Measurements from ENCODE around the gene FIBIN. TPM values are rescaled to one million over a fixed set of nuclear protein-coding genes. Genes with fewer than 3 reads are reported as not detected.

The FIBIN gene
- total RNA-seq, 1 donor from 2014 or later = 27.3 TPM

- Histone ChIP-seq H3K4me1 (no peaks in the 10 kb centered on the region), H3K9me3 (no peaks in the 10 kb centered on the region), H3K27ac (no peak overlapping the region), H3K4me3 (no peak overlapping the region), H3K36me3 (no peaks in the 10 kb centered on the region), H3K27me3 (no peaks in the 10 kb centered on the region)
- ATAC-seq = no peak
- no peak for TF ChIP-seq CTCF (IDR thresholded peaks at IDR 0.05)
- intact Hi-C loops (cut with DNase I) = no loop called here
- DNase-seq = no peak
Observed at GRCh38 chr11:27020751-27021150, 26.8 kb downstream of the FIBIN start.

- Histone ChIP-seq H3K27me3 (no peaks in the 10 kb centered on the region), H3K4me1 (no peaks in the 10 kb centered on the region), H3K4me3 (no peak overlapping the region), H3K9me3 (no peaks in the 10 kb centered on the region), H3K36me3 (no peaks in the 10 kb centered on the region), H3K27ac (no peak overlapping the region)
- intact Hi-C loops (cut with DNase I) = no loop called here
- ATAC-seq (no peak), DNase-seq (no peak)
- TF ChIP-seq CTCF (IDR thresholded peaks at IDR 0.05) = no peak
Observed at GRCh38 chr11:27022659-27023251, 28.8 kb downstream of the FIBIN start.

GRCh38 chr11:27024865-27025264 lies 31.0 kb downstream of the FIBIN start:
- DNase-seq (no peak), ATAC-seq (no peak)
- Histone ChIP-seq H3K4me1 (no peaks in the 10 kb centered on the region), H3K9me3 (no peaks in the 10 kb centered on the region), H3K4me3 (no peak overlapping the region), H3K27ac (no peak overlapping the region), H3K27me3 (no peaks in the 10 kb centered on the region), H3K36me3 (no peaks in the 10 kb centered on the region)
- TF ChIP-seq CTCF (IDR thresholded peaks at IDR 0.05) = no peak
- intact Hi-C loops (cut with DNase I) = no loop called here

GRCh38 chr11:27025312-27025955 lies 31.5 kb downstream of the FIBIN start:
- H3K36me3 ChIP-seq = no peaks in the 10 kb centered on the region
- H3K4me1 ChIP-seq = no peaks in the 10 kb centered on the region
- ATAC-seq (no peak), DNase-seq (no peak)
- no peaks in the 10 kb centered on the region for H3K27me3 ChIP-seq
- no peak for TF ChIP-seq CTCF (IDR thresholded peaks at IDR 0.05)
- H3K27ac ChIP-seq = no peak overlapping the region
- H3K9me3 ChIP-seq = no peaks in the 10 kb centered on the region
- intact Hi-C loops (cut with DNase I) = no loop called here
- H3K4me3 ChIP-seq = no peak overlapping the region

- DNase-seq = no peak
- no peak for TF ChIP-seq CTCF (IDR thresholded peaks at IDR 0.05)
- H3K9me3 ChIP-seq = no peaks in the 10 kb centered on the region
- ATAC-seq = no peak
- H3K27me3 ChIP-seq = no peaks in the 10 kb centered on the region
- H3K4me3 ChIP-seq = no peak overlapping the region
- no peaks in the 10 kb centered on the region for H3K36me3 ChIP-seq
- intact Hi-C loops (cut with DNase I) = no loop called here
- H3K4me1 ChIP-seq = no peaks in the 10 kb centered on the region
- H3K27ac ChIP-seq = no peak overlapping the region
Observed at GRCh38 chr11:27025957-27026733, 32.2 kb downstream of the FIBIN start.
